DND-41 (cell line): Measurements from ENCODE around the gene GID8.

Source experiments
- EZH2 ChIP-seq: IDR thresholded peaks from 3 replicates; pipeline ENCODE4 v1.6.1; 2012; ENCODE audit warnings: borderline replicate concordance, low read depth, mild to moderate bottlenecking, moderate library complexity, low read length, inconsistent platforms; ENCODE audit not compliant: severe bottlenecking
- TF ChIP-seq, protein P1 (sequence below): IDR thresholded peaks from 2 replicates; pipeline ENCODE4 v1.5.1; 2012; ENCODE audit warnings: borderline replicate concordance, low read length, moderate library complexity, mild to moderate bottlenecking; ENCODE audit not compliant: poor library complexity, severe bottlenecking; ENCODE audit errors: extremely low read depth

DNA sequence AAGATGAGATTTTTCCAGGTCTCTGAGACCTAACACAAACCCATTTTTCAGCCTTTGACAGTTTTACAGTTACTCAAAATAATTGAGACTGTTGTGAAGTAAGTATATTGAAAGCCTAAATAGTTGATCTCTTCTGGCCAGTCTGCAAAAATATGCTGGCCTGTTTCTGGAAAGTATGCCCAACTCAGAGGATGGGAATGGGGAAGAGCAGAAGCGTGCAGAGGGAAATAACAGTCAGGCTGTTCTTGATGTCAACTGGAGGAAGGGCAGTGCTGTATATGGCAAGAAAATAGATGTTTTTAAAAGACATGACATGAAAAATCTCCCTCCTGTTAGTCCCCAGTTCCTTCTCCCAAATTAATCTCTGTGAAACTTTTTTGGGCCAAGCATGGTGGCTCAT is 3.8 kb downstream of the GID8 start:
- TF ChIP-seq, protein P1, sequence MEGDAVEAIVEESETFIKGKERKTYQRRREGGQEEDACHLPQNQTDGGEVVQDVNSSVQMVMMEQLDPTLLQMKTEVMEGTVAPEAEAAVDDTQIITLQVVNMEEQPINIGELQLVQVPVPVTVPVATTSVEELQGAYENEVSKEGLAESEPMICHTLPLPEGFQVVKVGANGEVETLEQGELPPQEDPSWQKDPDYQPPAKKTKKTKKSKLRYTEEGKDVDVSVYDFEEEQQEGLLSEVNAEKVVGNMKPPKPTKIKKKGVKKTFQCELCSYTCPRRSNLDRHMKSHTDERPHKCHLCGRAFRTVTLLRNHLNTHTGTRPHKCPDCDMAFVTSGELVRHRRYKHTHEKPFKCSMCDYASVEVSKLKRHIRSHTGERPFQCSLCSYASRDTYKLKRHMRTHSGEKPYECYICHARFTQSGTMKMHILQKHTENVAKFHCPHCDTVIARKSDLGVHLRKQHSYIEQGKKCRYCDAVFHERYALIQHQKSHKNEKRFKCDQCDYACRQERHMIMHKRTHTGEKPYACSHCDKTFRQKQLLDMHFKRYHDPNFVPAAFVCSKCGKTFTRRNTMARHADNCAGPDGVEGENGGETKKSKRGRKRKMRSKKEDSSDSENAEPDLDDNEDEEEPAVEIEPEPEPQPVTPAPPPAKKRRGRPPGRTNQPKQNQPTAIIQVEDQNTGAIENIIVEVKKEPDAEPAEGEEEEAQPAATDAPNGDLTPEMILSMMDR = no peak
- no peak for TF ChIP-seq EZH2
